Spleen (tissue), 7 donors: ENCODE data around the gene ZDHHC9.

ENCODE experiments used
- CTCF ChIP-seq, 11 experiments: fragments of 200-600 bp in 7 of 11; fragments of 450-650 bp in 4 of 11; sonication (generic) in 4 of 11; IDR thresholded peaks in 8 of 11; conservative IDR thresholded peaks in 3 of 11; 1 replicate in 7 of 11; 2 replicates in 4 of 11; pipeline versions ENCODE4 v1.4.0 to v1.8.0; 2016 to 2021; ENCODE audit warnings: antibody characterized with exemption in 11 of 11, inconsistent platforms in 4 of 11, mild to moderate bottlenecking in 1 of 11
- POLR2A ChIP-seq, 3 donors: fragments of 450-650 bp; IDR thresholded peaks; one replicate each; pipeline ENCODE4 v1.5.1; 2017; ENCODE audit warnings: antibody characterized with exemption in 3 of 3, mild to moderate bottlenecking in 1 of 3
- POLR2AphosphoS5 ChIP-seq, 3 donors: sonication (generic); formaldehyde crosslinking; IDR thresholded peaks; one replicate each; pipeline ENCODE4 v1.5.1; 2017; ENCODE audit warnings: antibody characterized with exemption in 3 of 3
- donor health status: DM: no; HTN: no; CAD: no; lungs with moderate emphysema.
- donor health status: DM: no; HTN: no; CAD: no.
- donor health status: DM: no; HTN: no; CAD: no.

- TF ChIP-seq CTCF (IDR thresholded peaks at IDR 0.05 in 8 of 11, conservative IDR thresholded peaks at IDR 0.05 in 3 of 11) (no peak), POLR2A (IDR thresholded peaks at IDR 0.05) (no peak), POLR2AphosphoS5 (IDR thresholded peaks at IDR 0.05) (no peak)
These were observed 6.9 kb downstream of the ZDHHC9 start for GRCh38 chrX:129836827-129837226.
